GM19023 (cell line): Measurements from ENCODE around the gene PLD4.
"Not testable (repeated sequence)": the region's sequence is repeated elsewhere in the genome, so short reads cannot be mapped to it uniquely, and the experiment has no call there.

Source experiments
- ATAC-seq: cut with Tn5 transposase; IDR thresholded peaks from one replicate; pipeline ENCODE4 v1.9.1; 2021; ENCODE audit warnings: mild to moderate bottlenecking, moderate library complexity; ENCODE audit not compliant: unreplicated experiment

Gene PLD4

DNA sequence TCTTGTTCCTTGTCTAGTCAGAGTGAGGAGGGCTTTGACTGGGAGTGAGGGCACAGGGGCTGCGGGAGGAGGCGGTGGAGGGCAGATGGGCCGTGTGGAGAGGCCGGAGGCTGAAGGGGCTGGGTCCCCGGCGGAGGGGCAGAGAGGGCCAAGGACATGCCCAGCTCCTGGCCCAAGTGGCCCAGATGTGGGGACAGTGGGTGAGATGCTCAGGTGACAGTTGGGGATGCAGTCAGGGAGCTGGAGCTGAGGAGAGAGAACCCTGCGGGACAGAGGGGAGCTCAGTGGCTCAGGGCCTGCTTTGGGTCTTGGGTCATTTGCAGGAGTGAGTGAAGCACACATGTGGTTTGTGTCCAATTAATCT lies 26.5 kb upstream of the PLD4 start:
- no peak for ATAC-seq

DNA sequence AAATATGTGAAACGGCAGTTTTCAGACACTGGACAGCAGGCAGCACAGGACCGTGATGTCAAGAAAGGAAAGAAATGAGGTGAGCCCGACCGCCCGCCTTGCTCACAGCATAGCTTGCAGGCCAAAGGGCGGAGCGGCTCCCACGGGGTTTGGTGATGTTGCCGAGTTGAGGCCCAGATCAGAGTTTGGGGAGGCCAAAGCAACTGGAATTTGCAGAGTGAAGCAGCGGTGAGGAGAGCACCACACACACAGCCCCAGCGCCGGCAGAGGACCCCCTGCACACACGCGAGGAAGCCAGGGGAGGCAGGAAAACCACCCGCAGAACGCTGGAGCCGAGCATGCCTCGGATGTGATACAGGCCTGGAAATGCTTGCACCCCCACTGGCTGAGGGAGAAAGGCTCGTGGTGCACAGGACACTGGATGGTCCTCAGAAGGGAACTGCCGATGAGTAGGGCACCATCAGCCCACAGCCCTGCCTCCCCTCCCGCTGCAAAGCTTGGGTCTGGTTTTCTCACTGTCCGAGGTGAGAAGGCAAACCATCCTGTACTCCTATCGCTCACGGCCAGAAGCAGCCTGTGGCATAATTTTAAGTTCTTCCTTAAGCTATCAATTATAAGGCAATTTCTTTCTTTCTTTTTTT lies 25.7 kb upstream of the PLD4 start:
- no peak for ATAC-seq

DNA sequence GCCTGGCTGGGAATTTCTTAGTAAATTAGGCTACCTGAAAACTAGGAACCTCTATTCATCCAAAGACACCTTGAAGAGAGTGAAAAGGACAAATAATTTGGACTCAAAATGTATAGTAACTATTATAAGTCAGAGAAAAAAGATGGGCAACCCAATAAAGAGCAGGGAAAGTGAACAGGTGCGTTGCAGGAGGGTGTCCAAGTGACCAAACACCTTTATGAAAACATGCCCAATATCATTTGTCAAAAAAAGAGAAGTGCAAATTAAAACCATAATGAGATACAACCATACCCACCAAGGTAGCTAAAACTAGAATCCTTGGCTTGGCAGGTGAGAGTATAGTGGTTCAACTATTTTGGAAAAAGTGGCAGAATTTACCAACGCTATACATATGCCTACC lies 24.9 kb upstream of the PLD4 start:
- no peak for ATAC-seq

DNA sequence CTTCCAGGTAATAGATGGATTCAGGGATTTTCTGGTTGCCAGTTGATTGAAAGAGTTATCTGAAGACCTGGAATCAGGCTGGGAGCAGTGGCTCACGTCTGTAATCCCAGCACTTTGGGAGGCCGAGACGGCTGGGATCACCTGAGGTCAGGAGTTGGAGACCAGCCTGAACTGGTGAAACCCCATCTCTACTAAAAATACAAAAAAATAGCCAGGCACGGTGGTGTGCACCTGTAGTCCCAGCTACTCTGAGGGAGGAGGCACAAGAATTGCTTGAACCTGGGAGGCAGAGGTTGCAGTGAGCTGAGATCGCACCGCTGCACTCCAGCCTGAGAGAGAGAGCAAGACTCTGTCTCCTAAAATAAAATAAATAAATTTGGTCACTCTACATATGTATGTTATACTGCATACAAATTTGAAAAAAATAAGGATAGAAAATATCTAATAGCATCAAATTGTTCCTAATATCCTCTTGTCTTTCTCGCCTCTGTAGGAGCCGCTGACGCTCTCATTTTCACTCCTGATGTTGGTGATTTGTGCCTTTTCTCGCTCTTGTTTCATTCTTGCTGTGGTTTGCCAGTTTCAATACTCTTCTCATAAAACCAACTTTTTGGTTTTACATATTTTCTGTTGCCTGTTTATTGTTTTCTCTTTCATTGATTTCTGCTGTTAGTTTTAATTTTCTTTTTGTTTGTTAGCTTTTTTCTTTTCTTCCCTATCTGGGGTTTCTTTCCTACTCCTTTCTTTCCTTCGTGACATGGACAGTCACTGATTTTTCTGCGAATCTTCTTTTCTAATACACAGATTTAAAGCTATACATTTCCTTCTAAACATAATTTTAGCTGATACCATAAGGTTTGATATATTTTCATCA lies 23.8 kb upstream of the PLD4 start:
- ATAC-seq, result no peak

DNA sequence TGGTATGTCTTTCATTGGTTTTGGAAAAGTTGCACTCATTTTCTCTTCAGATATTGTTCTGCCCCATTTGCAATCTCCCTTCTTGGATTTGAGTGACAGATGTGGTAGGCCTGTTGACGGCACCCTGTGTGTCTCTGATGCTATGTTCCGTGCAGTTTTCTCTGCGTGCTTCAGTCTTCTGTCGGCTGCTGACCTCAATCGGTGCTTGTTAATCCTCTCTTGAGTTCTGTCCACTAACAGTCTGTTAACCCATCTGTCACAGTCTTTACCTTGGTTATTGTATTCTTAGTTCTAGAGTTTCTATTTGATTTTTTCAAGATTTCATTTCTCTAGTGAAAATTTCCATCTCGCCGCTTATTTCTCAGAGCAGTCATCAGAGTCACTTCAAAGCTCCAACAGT lies 20.7 kb upstream of the PLD4 start:
- ATAC-seq, result no peak

DNA sequence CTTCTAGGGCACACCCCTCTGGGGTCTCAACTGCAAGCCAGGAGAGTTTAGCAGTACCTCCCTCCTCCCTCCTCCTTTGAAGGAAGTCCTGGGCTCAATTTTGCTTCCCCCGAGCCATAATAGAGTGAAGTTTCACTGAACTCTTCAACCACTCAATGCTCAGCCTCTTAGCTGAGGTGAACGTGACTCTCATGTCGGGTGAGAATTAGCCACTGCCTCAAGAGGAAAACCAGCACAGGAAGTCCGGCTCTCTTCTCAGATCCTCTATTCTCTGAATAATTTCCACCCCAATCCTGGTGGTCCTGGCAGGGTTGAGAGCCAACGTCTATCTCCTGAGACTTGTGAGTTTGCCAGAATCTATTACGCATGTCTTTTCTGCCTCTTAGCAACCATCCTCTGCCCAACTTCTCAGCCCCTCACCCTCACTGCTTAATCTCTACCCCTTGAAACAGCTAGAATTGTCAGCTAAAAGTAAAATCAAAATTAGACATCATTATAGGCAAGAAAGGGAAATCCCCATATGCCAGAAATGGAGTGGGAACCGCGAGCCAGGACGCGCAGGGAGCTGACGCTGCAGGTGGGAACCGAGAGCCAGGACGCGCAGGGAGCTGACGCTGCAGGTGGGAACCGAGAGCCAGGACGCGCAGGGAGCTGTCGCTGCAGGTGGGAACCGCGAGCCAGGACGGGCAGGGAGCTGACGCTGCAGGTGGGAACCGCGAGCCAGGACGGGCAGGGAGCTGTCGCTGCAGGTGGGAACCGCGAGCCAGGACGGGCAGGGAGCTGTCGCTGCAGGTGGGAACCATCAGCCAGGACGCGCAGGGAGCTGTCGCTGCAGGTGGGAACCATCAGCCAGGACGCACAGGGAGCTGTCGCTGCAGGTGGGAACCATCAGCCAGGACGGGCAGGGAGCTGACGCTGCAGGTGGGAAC lies 19.8 kb upstream of the PLD4 start:
- not testable (repeated sequence) for ATAC-seq

DNA sequence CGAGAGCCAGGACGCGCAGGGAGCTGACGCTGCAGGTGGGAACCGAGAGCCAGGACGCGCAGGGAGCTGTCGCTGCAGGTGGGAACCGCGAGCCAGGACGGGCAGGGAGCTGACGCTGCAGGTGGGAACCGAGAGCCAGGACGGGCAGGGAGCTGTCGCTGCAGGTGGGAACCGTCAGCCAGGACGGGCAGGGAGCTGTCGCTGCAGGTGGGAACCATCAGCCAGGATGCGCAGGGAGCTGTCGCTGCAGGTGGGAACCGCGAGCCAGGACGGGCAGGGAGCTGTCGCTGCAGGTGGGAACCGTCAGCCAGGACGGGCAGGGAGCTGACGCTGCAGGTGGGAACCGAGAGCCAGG lies 19.1 kb upstream of the PLD4 start:
- ATAC-seq, result not testable (repeated sequence)

DNA sequence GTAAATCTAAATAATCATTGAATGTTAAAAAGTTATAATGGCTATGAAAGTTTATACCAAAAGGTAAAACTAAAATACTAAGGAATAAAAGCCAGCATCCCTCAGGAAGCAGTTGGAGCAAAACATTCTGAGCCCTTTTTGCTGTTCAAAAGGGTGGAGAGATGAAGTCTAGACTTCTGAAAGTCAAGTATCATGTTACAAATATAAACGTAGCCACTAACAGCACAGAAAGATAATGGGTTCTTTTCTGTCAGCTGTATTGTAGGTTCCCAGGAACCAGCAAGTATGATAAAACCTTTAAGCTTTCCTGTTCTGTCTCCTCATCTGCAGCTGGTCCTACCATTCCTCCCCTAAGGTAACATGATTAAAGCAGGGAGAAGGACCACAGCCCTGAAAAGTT lies 16.4 kb upstream of the PLD4 start:
- ATAC-seq, result no peak

DNA sequence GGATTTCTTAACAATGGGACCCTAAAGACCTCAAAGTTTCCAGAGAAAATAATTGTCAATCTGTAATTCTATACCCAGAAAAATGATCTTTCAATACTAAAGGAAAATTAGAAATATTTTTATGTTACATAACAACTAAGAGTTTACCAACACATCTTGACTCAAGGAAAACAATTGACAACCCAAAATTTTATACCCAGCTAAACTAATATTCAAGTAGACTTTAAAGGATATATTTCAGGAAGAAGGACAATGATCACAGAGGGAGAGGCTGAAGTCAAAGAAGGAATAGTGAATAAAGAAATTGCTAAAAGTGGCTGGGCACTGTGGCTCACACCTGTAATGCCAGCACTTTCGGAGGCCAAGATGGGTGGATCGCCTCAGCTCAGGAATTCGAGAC lies 12.6 kb upstream of the PLD4 start:
- no peak for ATAC-seq

DNA sequence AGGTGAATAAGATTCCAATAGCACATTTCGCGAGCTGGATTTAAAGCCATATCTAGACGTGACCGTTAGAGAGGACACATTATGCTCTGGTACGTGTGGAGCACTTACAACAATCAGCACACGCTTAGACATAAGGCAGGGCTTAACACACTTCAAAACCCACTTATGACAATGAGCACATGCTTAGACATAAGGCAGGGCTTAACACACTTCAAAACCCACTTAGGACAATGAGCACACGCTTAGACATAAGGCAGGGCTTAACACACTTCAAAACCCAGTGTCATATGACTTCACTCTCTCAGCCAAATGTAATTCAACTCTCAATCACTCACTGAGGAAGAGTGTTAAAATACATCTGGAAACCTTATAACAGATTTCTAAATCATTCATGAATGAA lies 11.2 kb upstream of the PLD4 start:
- ATAC-seq, result no peak

DNA sequence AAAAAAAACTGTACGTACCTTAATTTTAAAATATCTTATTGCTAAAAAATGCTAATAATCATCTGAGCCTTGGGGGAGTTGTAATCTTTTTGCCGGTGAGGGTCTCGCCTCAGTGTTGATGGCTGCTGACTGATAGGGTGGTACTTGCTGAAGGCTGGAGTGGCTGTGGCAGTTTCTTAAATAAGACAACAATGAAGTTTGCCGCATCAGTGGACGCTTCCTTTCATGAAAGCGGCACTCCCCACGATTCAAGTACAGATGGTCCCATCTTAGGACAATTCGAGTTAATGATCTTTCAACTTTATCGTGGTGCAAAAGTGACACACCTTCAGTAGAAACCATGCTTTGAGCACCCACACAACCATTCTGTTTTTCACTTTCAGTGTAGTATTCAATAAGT lies 7.6 kb upstream of the PLD4 start:
- ATAC-seq, result no peak

DNA sequence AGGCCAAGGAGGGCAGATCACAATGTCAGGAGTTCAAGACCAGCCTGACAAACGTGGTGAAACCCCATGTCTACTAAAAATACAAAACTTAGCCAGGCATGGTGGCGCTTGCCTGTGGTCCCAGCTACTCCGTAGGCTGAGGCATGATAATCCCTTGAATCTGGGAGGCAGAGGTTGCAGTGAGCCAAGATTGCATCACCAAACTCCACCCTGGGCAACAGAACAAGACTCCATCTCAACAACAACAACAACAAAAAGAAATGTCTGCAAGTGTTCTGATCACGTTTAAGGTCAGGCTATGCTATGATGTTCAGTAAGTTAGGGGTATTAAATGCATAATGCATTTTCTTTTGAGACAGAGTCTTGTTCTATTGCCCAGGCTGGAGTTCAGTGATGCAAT lies 6.7 kb upstream of the PLD4 start:
- no peak for ATAC-seq

DNA sequence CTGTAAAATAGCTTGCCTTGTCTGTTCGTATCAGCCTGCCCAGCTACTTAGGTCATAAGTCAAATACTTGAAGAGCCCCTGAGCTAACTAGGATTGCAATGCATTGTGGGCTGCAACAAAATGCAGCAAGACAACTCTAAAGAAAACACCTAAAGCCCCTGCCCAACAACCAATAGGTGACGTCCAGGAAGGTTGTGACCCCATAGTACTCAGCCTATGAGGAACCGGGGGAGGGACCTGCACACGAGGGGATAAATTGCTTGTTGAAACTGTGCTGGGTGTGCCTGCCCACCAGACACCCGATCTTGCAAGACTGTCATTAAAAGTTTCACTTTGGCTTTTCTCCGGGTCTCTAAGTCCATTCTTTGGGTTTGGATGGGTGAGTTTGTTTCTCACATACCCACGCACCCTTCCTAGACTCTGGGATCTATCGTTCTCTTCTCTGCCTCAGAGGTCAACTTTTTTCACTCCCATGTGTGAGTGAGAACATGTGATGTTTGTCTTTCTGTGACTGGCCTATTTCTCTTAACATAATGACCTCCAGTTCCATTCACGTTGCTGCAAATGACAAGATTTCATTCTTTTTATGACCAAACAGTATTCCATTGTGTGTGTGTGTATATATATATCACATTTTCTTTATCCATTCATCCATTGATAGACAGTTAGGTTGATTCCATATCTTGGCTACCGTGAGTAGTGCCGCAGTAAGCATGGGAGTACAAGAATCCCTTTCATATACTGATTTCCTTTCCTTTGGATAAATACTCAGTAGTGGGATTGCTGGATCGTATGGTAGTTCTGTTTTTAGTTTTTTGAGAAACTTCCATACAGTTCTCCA lies 5.3 kb upstream of the PLD4 start:
- ATAC-seq, result not testable (repeated sequence)

DNA sequence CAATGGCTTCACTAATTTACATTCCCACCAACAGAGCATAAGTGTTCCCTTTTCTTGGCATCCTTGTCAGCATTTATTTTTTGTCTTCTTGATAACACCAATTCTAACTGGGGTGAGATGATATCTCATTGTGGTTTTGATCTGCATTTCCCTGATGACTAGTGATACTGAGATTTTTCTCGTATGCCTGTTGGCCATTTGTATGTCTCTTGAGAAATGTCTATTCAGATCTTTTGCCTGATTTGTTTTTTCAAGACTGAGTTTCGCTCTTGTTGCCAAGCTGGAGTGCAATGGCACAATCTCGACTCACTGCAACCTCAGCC lies 4.7 kb upstream of the PLD4 start:
- ATAC-seq, result no peak

DNA sequence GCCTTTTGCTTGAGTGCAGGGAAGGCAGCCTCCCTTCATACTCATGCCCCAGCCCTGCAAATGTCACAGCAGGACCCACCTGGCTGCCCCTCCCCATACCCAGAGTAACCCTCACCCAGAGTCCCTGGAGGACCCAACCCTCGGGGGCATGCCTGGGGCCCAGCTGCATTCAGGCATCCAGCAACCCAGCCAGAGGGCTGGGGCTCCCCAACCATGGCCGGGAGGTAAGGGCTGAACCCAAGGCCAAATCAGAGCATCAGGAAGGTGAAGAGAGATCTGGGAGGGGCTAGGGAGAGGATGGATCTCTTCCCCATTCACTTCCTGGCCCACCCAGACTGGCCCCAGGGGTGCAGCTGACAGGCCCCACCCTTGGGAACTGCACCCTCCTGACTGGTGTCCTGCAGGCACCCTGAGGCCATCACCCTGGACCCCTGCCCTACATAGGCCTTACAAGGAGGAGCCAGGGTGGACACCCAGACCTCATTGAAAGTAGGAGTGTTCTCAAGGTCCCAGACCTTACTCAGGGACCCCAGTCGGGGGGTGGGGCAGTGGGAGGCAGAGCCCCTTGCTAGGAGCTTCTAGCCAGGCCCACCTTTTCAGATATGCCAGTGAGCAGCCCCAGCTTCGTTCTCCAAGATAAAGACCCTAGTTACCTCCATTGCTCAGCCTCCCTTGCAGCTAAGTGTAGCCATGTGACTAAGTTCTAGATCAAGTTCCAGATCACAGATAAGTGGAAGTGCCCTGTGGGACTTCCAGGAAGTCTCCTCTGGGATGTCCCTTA lies 849 bp upstream of the PLD4 start:
- ATAC-seq, result no peak

DNA sequence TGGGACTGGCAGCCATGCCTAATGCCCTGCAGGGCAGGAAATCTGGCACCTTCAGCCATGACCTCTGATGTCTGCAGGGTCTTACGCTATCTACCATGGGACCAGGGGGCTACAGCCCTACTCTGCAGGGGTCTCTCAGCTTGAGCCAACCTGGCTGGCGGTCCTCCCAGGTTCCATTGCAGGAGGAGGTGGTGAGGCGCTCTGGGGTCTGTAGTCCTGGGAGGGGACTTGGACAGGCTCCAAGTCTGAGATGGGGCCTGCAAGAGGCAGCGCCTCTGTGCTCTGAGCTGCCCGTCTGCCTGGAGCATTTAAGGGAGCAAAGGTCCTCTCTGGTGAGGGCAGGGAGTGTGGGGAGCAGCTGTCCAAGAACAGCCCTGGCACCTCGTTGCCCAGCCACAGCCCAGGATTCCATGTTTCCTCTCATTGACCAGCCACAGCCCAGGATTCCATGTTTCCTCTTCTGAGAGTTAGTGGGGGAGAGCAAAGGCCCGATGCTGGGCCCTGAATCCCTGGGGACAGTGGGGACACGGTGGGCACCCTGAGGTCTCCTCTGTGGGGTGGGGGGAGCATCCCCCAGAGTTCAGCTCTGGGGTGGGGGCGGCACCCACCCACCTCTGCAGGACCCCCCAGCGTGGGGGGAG lies 655 bp downstream of the PLD4 start:
- no peak for ATAC-seq

DNA sequence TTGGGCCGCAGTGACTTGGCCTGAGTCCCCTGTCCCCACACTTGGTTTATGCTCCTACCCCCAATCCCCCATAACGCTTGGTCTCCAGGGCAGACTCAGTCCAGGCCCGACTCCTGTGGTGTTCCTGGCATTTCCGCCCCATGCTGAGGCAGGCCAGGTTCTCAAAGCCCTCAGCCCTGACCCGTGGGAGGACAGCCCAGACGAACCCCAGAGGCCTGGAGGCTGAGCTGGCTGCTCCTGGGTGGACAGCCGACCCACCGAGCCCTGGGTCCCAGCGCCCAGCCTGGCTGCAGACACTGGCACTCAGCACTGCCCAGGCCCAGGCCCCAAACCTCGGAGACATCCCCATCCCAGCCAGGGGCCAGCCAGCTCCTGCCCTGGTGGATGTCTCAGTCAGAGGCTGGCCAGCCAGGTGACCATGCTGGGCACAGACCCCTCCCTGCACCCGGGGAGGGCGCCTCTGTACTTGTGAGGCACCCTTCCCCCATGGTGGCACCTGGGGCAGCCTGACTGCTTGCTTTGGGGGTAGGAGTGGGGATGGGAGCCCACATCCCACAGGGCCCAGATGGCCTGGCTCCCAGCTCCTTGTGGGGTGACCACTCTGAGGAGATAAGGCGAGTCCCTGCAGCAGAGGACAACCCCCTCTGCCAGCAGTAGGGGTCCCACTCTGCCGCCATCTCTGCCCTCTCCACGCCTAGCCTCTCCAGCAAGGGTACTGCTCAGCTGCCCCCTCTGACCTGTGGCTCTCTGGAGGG lies 1.4 kb downstream of the PLD4 start:
- ATAC-seq, result no peak

DNA sequence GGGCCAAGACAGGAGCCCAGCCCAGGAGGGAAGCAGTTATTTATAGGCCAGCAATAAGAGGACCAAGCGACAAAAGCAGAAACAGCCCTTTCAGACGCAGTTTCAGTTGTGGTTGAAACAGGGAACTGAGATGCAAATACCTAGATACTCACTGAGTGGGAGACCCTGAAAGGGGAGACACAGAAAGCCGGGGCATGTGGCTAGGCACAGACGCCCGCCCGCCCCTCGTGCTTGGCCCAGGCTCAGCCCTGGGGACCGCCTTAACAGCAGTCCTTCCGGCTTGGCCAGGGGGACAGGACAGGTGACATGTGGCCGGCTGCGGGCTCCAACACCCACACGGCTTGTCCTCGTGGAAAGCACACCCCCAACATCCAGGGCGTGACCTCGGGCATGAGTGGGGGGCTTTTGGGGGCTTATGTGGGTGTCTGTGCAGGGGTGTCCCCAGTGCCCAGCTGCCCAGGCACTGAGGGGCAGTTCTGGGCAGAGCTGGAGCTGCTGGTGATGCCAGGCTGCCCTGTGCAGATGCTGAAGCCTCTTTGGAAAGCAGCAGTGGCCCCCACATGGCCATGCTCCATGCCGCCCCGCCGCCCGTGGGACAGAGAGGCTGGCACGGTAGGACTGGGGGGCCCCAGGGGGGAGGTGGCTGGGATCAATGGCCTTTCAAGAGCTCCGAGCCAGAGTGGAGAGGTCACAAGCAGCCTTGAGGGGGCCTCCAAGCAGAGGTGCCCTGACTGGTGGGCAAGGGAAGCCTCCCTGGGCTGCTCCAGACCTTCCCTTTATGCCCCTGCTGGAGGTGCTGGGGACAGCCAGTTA lies 2.1 kb downstream of the PLD4 start:
- ATAC-seq, result peak; percentile 80
